ENCODE data around the gene ERN2.

Gene ERN2

DNA sequence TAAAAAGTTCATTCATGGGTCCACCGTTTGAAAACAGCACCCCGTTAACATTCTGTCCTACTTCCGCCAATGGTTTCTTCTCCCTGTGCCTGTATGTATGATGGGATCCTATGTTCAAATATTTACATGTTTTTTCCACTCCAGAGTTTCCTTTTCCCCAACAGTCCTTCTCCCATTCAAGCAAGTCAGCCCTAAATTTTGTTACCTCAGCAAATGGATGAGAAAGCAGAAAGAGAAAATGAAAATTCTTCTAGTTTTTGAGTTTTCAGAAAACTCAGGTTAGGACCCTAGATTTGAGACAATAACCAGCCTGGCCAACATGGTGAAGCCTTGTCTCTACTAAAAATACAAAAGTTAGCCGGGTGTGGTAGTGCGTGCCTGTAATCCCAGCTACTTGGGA, 3.5 kb upstream of the ERN2 start:
- no peak for DNase-seq

DNA sequence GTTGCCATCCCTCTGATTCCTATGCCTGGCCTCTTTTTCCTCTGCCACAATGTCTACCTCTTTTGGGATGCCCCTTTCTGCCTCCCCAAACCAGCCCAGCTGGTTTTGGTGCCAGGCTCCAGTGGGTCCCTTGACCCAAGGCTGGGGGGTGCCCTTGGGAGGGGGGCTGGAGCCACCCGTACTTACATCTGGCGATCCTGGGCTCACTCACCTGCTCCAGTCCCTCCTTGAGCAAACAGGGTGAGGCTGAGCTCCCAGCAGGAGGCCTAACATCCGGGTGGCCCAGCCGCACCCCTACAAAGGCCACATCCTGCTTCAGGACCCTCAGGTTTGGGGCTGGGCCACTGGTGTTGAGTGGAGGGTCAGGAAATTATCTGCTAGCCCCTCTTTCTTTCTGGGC, 1.2 kb downstream of the ERN2 start:
- DNase-seq: no peak

DNA sequence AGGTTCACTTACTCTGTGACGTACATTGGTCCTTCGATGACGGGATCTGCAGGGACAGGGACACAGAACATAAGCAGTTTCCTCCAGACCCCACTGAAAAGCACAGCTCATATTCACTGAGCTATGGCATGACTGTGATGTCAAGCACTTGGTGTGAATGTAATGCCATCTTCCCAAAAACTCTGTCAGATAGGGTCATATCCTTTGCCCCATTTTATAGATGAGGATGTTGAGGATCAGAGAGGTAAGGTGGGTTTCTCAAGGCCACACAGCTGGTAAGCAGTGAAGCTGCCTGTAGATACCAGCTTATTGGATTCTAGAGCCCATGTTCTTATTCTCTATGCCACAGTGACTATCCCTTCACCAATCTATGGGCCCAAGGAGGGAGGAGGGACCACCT, 2.5 kb downstream of the ERN2 start:
- DNase-seq: no peak

DNA sequence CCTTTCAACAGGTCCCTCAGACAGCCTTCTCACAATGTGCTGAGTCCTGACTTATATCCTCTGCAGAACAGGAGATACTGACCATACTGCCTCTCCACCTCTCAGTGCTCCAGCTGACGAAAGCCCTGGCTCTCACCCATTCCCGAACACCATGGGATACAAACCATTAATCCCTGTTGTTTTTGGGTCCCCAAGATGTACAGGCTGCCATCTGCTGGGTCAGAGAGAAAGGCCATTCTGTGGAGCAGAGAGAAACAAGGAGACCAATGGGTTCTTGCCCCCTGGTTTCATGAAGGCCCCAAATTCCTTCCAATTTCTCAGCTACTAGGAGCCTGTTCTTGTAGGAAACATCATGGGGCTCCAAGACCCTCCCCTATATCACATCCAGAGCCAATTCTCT, 3.0 kb downstream of the ERN2 start:
- no peak for DNase-seq

DNA sequence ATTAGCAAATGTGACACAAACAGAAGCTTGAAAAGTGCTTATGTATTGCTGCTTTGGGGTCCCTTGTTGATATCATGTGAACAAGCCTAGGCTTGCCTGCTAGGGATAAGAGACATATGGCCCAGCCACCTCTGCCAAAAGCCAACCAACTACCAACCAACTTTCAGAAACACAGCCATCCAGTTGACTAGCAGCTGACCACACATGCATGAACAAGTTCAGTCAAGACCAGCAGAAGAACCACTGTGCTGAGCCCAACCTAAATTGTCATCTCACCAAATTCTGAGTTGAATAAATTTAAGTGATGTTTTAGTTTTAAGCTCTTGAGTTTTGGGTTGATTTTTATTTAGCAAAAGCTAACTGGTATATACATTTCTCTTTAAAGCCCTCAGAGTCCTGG, 3.5 kb downstream of the ERN2 start:
- no peak for DNase-seq

DNA sequence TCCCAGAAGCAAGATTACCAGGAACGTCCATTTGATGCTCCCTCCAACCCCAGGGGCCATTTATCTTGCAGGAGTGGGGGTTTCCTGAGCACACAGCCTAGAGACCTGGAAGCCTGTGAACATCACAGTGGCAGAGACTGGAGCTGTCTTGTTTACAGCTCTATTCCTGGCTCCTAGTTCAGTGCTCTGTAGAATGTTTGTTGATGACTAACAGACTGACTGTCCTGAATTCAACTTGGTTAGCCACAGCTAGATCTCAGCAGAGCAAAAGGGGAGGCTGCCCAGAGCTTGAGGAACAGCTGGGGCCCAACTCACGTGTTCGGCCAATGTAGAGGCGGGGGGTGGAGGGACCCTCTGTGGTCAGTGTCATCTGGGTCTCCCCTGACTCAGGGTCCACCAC, 6.6 kb downstream of the ERN2 start:
- no peak for DNase-seq

DNA sequence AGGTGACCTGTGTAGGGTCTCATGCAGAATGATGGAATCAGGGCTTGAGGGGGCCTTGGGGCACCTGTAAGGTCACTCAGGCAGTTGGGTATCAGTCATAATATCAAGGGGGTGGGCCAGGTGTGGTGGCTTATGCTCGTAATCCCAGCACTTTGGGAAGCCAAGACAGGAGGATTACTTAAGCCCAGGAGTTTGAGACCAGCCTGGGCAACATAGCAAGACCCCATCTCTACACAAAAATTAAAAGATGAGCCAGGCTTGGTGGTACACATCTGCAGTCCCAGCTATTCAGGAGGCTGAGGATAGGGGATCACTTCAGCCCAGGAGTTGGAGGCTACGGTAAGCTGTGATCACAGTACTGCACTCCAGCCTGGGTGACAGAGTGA, 7.5 kb downstream of the ERN2 start:
- DNase-seq: no peak

DNA sequence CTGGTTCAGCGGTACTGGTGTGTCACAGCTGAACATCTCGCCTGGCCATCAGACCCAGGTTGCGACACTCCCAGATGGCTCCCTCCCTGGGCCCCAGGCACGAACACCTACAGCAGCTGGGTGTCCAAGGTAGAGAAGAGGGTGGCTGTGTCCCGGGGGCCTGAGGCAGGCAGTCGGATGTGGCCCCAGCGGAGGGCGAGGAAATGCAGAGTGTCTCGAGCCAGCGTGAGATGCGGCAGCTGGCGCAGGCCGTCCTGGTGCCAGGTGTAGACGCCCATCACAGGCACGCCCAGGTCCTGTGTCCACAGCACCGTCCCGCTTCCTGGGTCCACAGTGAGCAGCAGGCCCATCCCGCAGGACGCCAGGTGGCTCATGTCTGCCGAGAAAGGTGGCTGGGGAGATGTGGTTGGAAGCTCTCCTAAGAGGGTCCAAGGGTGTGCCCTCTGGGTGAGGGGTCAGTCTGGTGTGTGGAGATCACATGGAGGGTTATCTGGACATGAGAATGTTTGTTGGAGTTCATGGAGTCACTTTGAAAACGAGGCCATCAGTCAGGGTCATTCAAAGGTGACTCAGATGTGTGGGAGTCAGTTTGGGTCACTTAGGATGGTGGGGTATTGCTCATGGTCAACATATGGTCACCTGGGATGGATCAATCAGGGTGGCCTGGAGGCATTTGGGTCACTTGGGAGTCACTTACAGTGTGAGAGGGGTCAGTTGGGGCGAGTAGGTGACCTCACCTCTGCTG, 8.1 kb downstream of the ERN2 start:
- no peak for DNase-seq

DNA sequence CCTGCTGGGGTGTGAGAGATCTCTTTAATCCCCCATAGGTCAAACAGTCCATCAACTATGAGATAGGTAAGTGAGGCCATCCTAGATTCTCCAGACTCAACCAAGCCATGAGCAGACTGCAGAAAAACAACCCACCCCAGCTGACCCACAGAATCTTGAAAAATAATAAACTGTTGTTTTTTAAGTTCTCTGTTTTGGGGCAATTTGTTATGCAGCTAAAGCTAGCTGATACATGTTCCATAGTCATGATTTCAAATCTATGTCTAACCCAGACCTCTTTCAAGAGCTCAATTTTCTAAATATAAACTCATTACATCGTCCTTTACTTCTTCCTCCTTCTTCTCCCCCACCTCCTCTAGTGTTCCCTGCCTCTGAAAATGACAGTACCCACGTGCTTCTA, 10.1 kb downstream of the ERN2 start:
- no peak for DNase-seq

DNA sequence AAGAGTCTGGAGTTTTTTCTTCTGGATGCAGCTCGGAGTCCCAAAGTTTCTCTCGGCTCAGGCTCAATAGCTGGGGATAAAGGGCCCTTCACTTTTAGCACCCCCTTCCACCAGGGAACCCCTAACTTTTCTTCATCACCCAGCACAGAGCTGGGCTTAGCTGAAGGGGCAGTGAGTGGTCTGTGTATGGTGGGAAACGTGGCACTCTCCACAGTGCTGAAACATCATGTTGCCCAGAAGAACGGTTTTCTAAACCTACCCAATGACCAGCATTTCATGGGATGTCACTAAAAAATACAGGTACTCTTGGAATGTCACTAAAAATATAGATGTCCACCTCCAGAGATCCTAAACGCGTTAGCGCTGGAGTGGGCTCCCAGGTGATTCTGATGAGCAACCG, 12.0 kb downstream of the ERN2 start:
- DNase-seq: no peak

DNA sequence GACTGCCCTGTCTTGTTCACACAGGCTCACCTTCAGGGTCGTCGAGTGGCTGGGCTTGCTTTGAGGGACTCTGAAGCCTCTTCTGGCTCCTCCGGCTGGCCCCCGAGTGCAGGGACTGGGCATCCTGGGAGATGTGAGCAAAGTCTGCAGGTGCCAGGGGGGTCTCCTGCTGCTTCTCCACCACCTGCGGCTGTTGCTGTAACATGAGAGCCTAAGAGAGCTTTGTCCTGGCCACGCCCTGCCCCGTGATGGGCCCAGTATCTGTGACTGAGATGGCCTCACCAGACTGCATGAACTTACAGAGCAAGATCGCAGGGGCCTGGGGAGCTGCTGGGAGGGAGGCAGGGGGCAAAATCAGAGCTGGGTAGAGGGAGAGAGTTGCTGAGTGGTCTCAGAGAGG, 12.5 kb downstream of the ERN2 start:
- no peak for DNase-seq

DNA sequence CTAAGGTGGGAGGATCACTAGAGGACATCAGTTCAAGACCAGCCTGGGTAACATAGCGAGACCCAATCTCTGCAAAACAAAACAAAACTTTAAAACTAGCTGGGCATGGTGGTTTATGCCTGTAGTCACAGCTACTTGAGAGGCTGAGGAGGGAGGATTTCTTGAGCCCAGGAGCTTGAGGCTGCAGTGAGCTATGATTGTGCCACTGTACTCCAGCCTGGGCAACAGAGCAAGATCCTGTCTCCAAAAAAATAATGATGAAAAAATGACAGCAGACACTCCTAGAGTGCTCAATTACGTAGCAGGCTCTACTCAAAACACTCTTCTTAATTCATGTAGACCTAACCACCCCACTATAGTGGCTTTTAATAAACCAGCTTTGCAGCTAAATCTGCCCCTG, 12.9 kb downstream of the ERN2 start:
- DNase-seq: no peak

DNA sequence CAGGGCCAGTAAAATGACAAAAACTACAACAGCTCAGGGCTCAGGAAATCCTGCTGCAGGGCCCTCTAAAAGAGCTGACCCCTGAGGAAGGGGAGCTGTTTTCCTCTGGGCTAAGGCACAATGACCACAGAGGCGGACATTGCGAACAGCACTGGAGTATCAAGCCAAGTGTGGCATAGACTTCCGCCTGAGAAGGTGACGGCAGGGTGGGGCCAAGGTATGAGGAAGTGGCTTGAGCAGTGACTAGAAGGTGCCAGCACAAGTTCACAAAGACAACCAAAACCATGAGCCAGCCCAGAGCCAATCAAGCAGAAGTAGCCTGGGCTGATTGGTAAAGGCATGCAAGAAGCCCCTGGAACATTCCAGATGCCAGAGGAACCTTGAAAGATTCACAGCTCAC, 13.9 kb downstream of the ERN2 start:
- no peak for DNase-seq

DNA sequence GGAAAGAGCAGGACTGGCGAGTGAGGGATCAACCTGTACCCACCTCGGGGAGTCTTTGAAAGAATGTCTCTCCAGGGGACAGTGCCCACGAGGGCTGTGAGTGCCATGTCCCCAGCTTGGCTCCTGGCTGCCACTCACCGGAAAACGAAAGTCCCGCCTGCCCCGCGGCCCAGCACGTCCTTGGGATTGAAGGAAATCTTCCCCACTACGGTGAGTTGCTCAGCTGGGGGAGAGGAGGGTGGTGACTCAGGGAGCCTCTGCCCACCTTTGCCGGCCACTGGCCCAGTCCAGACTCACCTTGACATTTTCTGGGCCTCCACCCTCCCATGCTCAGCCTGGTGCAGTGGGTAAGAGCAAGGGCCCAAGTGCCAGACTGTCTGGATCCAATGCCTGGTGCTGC, 17.3 kb downstream of the ERN2 start:
- no peak for DNase-seq

DNA sequence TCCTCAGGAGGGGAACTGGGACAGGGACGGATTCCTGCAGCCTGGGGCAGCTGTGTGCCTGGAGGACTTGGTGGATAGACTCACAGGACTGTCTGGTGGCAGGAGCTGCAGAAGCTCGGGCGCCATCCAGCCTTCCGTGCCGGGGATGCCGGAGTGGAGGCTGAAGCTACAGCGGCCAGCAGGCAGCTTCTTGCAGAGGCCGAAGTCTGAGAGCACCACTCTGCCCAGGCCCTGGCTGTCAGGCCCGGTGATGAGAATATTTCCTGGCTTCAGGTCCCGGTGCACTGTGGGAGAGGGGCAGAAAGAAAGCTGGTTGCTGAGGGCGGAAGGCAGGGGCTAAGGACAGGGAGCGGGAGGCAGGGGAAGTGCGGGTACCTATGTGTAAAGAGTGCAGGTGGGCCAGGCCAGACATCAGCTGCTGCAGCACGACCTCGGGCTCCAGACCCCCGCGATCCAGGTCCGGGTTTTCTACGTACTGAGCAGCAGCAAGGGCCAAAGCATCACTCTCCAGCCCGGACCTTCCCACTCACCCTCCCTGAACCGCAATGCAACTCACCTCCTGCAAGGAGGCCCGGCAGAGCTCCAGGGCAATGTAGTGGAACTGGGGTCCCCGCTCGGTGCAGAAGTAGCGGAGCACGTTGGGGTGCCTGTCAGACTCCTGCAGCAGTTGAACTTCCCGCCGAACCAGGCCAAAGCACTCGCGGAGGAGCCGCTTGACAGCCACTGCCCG, 18.2 kb downstream of the ERN2 start:
- no peak for DNase-seq

DNA sequence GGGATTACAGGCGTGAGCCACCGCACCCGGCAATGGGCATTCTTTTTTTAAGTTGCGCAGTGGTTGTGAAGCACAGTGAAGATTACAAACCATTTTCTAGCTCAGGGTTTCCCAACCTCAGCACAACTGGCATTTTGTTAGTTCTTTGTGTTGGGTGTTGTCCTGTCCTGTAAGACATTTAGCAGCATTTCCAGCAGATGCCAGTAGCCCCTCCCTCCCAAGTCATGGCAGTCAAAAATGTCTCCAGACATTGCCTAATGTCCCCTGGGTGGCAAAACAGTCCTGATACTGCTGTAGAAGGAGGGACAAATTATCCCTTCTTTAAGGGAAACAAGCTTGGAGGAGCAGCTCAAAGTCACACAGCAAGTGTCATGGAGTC, 18.8 kb downstream of the ERN2 start:
- DNase-seq: no peak

DNA sequence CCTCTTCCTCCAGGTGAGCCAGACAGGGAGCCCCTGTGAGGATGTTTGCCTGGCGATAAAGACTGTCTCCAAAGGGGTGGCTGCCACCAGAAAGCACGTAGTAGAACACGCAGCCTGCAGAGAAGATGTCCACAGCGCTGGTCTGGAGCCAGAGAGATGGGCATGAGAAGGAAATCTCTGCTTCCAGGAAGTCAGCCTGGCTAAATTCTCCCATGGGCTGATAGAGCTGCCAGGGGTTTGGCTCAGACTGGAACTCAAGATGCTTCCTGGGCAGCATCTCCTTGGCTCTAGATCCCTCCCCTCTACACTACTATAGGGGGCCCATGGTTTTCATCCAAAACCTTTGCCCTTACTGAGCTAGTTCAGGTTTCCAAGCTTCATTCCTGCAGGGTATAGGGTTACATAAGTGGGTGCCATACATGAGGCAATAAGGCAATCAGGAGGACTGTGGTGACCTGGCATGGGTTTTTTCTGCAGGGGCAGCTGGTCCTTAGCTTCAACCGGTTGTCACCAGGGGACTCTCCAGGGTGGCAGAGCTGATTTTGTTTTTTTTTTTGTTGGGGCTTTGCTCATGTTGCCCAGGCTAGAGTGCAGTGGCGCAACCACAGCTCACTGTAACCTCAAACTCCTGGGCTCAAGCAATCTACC, 20.7 kb downstream of the ERN2 start:
- DNase-seq: no peak

DNA sequence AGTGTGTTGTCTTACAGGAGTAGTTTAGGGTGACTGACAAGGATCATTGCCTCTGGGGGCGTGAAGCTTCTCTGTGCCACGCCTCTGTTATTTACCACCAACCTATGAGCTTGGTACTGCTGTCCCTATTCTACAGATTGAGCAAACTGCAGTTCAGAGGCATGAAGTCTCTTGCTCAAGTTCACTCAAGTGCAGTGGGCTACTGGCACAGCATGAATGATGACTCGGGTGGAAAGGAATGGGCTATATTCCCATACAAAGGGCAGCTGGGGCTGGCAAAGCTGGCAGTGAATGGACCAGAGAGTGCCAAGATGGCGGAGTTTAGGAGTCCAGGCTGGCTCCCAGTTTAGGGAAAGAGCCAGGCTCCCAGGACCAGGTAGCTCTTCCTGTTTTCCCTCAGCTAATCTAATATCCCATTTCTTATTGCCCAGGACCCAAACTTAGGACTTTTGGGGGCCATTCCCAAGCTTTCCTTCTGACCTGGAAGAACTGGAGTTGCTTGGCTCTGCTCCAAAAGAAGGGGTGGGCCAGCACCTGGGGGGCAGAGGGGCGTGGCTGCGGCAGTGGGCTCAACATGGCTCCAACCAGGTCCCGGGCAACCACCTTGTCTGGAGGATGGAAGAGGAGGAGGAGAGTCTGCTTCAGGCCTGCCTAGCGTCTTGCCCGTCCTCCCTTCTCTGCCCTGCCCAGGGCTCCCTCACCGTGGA, 21.4 kb downstream of the ERN2 start:
- no peak for DNase-seq

DNA sequence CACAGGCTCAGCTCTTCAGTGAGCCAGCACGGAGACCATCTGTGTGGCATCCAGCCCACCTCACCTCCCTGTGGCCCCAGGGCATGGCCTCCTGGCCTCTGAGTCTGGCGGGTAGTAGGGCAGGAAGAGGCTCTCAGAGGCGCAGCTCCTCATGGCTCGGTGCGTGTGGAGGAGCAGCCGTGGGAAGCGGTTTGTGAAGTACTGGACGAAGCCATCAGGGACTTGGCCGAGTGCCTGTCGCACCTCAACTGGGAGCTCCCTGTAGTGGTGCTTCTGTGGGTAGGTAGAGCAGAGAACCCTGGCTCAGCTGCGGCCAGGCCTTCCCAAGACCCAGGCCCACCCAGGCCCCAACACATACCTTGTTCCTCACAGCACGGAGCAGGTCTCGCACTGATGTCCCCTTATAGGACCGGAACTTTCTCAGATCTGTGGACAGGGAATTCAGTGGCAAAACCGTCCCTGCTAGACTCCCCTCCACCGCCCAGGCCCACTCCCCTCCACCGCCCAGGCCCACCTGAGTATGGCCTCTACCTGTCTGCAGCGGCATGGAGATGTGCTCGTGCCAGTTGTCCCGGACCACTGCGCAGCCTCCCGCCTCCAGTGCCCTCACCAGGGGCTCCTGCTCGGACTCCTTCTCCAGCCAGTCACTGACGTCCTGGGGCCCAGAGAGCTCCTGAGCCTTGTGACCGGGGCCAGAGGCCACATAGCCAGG, 22.1 kb downstream of the ERN2 start:
- DNase-seq: no peak

DNA sequence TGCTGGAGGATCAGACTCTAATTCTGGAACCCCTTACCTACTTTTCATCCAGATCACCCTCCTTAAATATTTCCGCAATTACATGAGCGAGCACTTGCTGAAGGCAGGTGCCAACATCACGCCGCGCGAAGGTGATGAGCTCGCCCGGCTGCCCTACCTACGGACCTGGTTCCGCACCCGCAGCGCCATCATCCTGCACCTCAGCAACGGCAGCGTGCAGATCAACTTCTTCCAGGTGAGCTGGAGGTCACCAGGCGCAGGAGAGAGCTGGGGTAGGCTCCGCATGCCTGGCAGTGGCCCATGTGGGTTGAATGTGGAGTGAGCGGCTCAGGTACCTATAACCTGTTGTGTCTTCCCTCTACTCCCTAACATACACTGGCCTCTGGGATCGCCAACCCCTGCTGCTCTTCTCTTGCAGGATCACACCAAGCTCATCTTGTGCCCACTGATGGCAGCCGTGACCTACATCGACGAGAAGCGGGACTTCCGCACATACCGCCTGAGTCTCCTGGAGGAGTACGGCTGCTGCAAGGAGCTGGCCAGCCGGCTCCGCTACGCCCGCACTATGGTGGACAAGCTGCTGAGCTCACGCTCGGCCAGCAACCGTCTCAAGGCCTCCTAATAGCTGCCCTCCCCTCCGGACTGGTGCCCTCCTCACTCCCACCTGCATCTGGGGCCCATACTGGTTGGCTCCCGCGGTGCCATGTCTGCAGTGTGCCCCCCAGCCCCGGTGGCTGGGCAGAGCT, 23.4 kb downstream of the ERN2 start:
- no peak for DNase-seq

DNA sequence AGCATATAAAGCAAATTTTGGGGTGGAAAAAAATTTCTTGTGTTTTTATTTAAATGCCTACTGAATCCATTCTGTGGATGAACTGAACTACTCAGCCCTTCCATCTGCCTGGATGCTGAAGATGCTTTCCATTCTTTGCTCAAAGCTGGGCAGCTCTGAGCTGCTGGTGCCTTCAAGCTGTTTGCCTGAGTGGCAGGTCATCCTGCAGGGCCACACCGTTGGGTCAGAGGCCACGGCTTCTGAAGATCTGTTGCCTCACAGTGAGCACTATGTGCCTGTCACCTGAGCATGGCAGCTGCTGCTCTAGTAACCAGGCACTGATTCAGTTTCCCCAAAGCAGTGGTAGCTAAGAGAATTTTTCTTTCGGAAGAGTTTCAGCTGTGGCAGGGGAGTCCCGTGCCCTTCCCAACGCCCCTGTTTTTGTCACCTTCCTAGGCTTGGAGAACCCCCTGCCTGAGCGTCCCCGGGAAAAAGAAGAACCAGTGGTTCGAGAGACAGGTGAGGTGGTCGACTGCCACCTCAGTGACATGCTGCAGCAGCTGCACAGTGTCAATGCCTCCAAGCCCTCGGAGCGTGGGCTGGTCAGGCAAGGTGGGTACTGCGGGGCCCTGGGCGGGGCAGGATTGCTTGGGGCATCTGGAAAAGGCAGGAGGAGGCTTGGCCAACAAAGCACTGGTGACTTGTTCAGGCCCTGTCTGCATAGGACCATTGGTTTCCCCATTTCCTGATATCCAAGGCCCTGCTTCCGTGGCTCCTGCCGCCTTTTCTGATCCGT, 25.8 kb downstream of the ERN2 start:
- DNase-seq: no peak

DNA sequence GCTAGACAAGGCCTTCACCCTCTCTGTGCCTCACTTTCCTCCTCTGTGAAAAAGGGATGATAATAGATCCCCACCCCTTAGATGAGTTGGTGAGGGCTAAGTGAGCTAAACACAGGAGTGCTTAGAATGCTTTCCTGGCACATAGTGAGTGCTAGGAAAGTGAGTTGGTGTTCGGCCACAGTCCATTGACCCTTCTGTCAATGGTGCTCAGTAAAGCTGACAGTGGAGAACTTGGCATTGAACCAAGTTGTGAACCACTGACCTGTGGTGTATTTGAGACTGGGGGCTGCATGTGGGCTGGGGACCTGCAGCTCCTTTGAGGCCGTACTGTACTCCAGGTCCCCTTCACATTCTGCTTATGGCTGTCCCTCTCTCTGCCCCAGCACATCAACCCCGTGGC, 29.5 kb downstream of the ERN2 start:
- DNase-seq: no peak

All from activated CD4-positive, alpha-beta T cell treated with anti-CD3 and anti-CD28 coated beads for 48 hours (primary cell).